ENCODE results near the gene EMP1.

Gene EMP1

GRCh38 chr12:13165617-13166041 lies 30.9 kb upstream of the EMP1 start:
- H3K36me3 ChIP-seq (ENCODE audit: low read depth): no peaks in the 10 kb centered on the region
- ATAC-seq (ENCODE audit: low read depth) (peak; percentile 78), DNase-seq (ENCODE audit: low spot score) (peak; percentile 83)
- peak overlapping the region; percentile 71 for H3K27ac ChIP-seq (ENCODE audit: poor library complexity, severe bottlenecking)
- H3K9me3 ChIP-seq (ENCODE audit: severe bottlenecking): no peaks in the 10 kb centered on the region
- H3K27me3 ChIP-seq (ENCODE audit: insufficient read depth, poor library complexity, severe bottlenecking): no peaks in the 10 kb centered on the region
- TF ChIP-seq, protein P1, sequence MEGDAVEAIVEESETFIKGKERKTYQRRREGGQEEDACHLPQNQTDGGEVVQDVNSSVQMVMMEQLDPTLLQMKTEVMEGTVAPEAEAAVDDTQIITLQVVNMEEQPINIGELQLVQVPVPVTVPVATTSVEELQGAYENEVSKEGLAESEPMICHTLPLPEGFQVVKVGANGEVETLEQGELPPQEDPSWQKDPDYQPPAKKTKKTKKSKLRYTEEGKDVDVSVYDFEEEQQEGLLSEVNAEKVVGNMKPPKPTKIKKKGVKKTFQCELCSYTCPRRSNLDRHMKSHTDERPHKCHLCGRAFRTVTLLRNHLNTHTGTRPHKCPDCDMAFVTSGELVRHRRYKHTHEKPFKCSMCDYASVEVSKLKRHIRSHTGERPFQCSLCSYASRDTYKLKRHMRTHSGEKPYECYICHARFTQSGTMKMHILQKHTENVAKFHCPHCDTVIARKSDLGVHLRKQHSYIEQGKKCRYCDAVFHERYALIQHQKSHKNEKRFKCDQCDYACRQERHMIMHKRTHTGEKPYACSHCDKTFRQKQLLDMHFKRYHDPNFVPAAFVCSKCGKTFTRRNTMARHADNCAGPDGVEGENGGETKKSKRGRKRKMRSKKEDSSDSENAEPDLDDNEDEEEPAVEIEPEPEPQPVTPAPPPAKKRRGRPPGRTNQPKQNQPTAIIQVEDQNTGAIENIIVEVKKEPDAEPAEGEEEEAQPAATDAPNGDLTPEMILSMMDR (IDR thresholded peaks at IDR 0.05; ENCODE audit: poor library complexity, severe bottlenecking): no peak
- H3K4me1 ChIP-seq (ENCODE audit: insufficient read depth, poor library complexity, severe bottlenecking): peaks cover 25% of the 10 kb centered on the region
- H3K4me3 ChIP-seq (ENCODE audit: severe bottlenecking): no peak overlapping the region

- DNase-seq (ENCODE audit: low spot score): no peak
- no peaks in the 10 kb centered on the region for H3K27me3 ChIP-seq (ENCODE audit: insufficient read depth, poor library complexity, severe bottlenecking)
- ATAC-seq (ENCODE audit: low read depth): peak; percentile 66
- TF ChIP-seq, protein P1 (IDR thresholded peaks at IDR 0.05; ENCODE audit: poor library complexity, severe bottlenecking): no peak
- H3K36me3 ChIP-seq (ENCODE audit: low read depth): no peaks in the 10 kb centered on the region
- H3K4me1 ChIP-seq (ENCODE audit: insufficient read depth, poor library complexity, severe bottlenecking): peaks cover 36% of the 10 kb centered on the region
- H3K27ac ChIP-seq (ENCODE audit: poor library complexity, severe bottlenecking): peak overlapping the region; percentile 71
- no peaks in the 10 kb centered on the region for H3K9me3 ChIP-seq (ENCODE audit: severe bottlenecking)
- no peak overlapping the region for H3K4me3 ChIP-seq (ENCODE audit: severe bottlenecking)
These were observed 29.3 kb upstream of the EMP1 start for GRCh38 chr12:13167226-13167625.

GRCh38 chr12:13167906-13168305 lies 28.6 kb upstream of the EMP1 start:
- no peak overlapping the region for H3K4me3 ChIP-seq (ENCODE audit: severe bottlenecking)
- H3K36me3 ChIP-seq (ENCODE audit: low read depth): no peaks in the 10 kb centered on the region
- H3K27ac ChIP-seq (ENCODE audit: poor library complexity, severe bottlenecking): peak overlapping the region; percentile 71
- H3K9me3 ChIP-seq (ENCODE audit: severe bottlenecking): no peaks in the 10 kb centered on the region
- ATAC-seq (ENCODE audit: low read depth): no peak
- H3K27me3 ChIP-seq (ENCODE audit: insufficient read depth, poor library complexity, severe bottlenecking): no peaks in the 10 kb centered on the region
- H3K4me1 ChIP-seq (ENCODE audit: insufficient read depth, poor library complexity, severe bottlenecking): peaks cover 43% of the 10 kb centered on the region
- no peak for DNase-seq (ENCODE audit: low spot score)
- TF ChIP-seq, protein P1 (IDR thresholded peaks at IDR 0.05; ENCODE audit: poor library complexity, severe bottlenecking): no peak

- H3K4me1 ChIP-seq (ENCODE audit: insufficient read depth, poor library complexity, severe bottlenecking): peaks cover 56% of the 10 kb centered on the region
- TF ChIP-seq, protein P1 (IDR thresholded peaks at IDR 0.05; ENCODE audit: poor library complexity, severe bottlenecking): no peak
- H3K4me3 ChIP-seq (ENCODE audit: severe bottlenecking): no peak overlapping the region
- H3K36me3 ChIP-seq (ENCODE audit: low read depth): no peaks in the 10 kb centered on the region
- no peak for ATAC-seq (ENCODE audit: low read depth)
- no peak overlapping the region for H3K27ac ChIP-seq (ENCODE audit: poor library complexity, severe bottlenecking)
- H3K9me3 ChIP-seq (ENCODE audit: severe bottlenecking): no peaks in the 10 kb centered on the region
- H3K27me3 ChIP-seq (ENCODE audit: insufficient read depth, poor library complexity, severe bottlenecking): no peaks in the 10 kb centered on the region
- DNase-seq (ENCODE audit: low spot score): no peak
These were observed 27.3 kb upstream of the EMP1 start for GRCh38 chr12:13169272-13169671.

DNA sequence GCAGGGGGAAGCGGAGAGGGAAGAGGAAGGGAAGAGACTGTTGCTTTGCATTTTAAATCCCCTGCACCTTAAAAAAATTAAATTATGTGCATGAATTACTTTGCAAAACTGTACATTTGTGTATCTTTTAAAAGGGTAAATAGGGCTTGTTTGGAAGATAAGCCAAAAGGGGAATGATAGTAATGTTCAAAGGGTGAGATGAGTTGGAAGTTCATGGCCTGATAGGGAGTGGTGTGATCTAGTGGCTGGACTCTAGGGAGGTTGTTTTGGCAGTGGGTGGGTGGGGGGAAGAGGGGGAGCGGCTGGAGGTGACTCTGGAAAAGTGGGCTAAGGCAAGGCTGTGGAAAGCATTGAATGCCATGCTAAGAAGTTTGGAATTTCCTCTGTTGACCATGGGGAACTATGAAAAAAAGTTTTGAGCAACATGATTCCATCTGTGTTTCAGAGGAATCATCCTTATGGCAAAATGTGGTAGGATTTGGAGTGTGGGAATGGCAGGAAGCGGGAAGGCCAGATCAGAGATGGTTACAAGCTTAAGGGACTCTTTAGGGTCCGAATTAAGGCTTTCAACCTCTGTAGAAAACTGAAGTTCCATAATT lies 25.5 kb upstream of the EMP1 start:
- TF ChIP-seq, protein P1 (IDR thresholded peaks at IDR 0.05; ENCODE audit: poor library complexity, severe bottlenecking): no peak
- H3K9me3 ChIP-seq (ENCODE audit: severe bottlenecking): no peaks in the 10 kb centered on the region
- H3K4me1 ChIP-seq (ENCODE audit: insufficient read depth, poor library complexity, severe bottlenecking): peaks cover 58% of the 10 kb centered on the region
- DNase-seq (ENCODE audit: low spot score): no peak
- ATAC-seq (ENCODE audit: low read depth): no peak
- no peak overlapping the region for H3K4me3 ChIP-seq (ENCODE audit: severe bottlenecking)
- peak overlapping the region; percentile 83 for H3K27ac ChIP-seq (ENCODE audit: poor library complexity, severe bottlenecking)
- H3K27me3 ChIP-seq (ENCODE audit: insufficient read depth, poor library complexity, severe bottlenecking): no peaks in the 10 kb centered on the region
- H3K36me3 ChIP-seq (ENCODE audit: low read depth): no peaks in the 10 kb centered on the region

Data from RWPE2 (cell line).